ENCODE data around the gene ATP2B2. TPM values are rescaled to one million over a fixed set of nuclear protein-coding genes. Genes with fewer than 3 reads are reported as not detected.

The ATP2B2 gene
- total RNA-seq, 1 experiment from 2014 or later = not detected

DNA sequence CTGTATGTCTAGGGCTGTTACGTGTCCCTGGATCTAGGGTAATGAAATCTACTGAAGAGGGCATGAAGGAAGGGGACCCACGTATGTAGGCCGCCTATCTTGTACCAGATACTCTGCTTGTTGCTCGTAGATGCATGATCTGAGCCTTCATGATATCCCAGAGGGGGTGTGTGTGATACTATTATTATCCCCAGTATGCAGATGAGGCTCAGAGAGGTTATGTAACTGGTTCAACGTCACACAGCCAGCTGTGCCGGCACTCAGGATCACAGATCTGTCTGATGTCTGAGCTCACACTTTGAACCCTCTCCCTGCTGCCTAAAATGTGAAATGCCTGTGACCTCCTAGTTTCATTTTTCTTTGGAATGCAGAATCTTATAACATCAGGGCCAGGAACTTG is 148.3 kb downstream of the ATP2B2 start:
- TF ChIP-seq, protein P1, sequence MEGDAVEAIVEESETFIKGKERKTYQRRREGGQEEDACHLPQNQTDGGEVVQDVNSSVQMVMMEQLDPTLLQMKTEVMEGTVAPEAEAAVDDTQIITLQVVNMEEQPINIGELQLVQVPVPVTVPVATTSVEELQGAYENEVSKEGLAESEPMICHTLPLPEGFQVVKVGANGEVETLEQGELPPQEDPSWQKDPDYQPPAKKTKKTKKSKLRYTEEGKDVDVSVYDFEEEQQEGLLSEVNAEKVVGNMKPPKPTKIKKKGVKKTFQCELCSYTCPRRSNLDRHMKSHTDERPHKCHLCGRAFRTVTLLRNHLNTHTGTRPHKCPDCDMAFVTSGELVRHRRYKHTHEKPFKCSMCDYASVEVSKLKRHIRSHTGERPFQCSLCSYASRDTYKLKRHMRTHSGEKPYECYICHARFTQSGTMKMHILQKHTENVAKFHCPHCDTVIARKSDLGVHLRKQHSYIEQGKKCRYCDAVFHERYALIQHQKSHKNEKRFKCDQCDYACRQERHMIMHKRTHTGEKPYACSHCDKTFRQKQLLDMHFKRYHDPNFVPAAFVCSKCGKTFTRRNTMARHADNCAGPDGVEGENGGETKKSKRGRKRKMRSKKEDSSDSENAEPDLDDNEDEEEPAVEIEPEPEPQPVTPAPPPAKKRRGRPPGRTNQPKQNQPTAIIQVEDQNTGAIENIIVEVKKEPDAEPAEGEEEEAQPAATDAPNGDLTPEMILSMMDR (IDR thresholded peaks at IDR 0.05; ENCODE audit: unreplicated experiment) = no peak
- CTCF ChIA-PET = no interaction called here
- Mint-ChIP-seq H3K4me3 (ENCODE audit: low read depth, unreplicated experiment) (no peak overlapping the region), H3K27me3 (ENCODE audit: unreplicated experiment) (peaks cover 96% of the 10 kb centered on the region), H3K4me1 (ENCODE audit: low read depth, unreplicated experiment) (no peaks in the 10 kb centered on the region), H3K27ac (ENCODE audit: unreplicated experiment) (no peak overlapping the region), H3K36me3 (ENCODE audit: insufficient read depth, unreplicated experiment) (peaks cover 6% of the 10 kb centered on the region), H3K9me3 (ENCODE audit: low read depth, unreplicated experiment) (no peaks in the 10 kb centered on the region)
- intact Hi-C loops (cut with micrococcal nuclease; ENCODE audit: unreplicated experiment) = no loop called here
- no TSS peak for BruUV-seq (replicated peaks)
- DNase-seq = no peak

- BruUV-seq (replicated peaks) = no TSS peak
- H3K27ac Mint-ChIP-seq (ENCODE audit: unreplicated experiment) = no peak overlapping the region
- H3K36me3 Mint-ChIP-seq (ENCODE audit: insufficient read depth, unreplicated experiment) = peaks cover 6% of the 10 kb centered on the region
- TF ChIP-seq, protein P1 (IDR thresholded peaks at IDR 0.05; ENCODE audit: unreplicated experiment) = no peak
- peaks cover 96% of the 10 kb centered on the region for H3K27me3 Mint-ChIP-seq (ENCODE audit: unreplicated experiment)
- H3K9me3 Mint-ChIP-seq (ENCODE audit: low read depth, unreplicated experiment) = no peaks in the 10 kb centered on the region
- CTCF ChIA-PET = no interaction called here
- H3K4me1 Mint-ChIP-seq (ENCODE audit: low read depth, unreplicated experiment) = no peaks in the 10 kb centered on the region
- intact Hi-C loops (cut with micrococcal nuclease; ENCODE audit: unreplicated experiment) = no loop called here
- no peak for DNase-seq
- no peak overlapping the region for H3K4me3 Mint-ChIP-seq (ENCODE audit: low read depth, unreplicated experiment)
Observed at GRCh38 chr3:10356461-10356981, 148.9 kb downstream of the ATP2B2 start.

DNA sequence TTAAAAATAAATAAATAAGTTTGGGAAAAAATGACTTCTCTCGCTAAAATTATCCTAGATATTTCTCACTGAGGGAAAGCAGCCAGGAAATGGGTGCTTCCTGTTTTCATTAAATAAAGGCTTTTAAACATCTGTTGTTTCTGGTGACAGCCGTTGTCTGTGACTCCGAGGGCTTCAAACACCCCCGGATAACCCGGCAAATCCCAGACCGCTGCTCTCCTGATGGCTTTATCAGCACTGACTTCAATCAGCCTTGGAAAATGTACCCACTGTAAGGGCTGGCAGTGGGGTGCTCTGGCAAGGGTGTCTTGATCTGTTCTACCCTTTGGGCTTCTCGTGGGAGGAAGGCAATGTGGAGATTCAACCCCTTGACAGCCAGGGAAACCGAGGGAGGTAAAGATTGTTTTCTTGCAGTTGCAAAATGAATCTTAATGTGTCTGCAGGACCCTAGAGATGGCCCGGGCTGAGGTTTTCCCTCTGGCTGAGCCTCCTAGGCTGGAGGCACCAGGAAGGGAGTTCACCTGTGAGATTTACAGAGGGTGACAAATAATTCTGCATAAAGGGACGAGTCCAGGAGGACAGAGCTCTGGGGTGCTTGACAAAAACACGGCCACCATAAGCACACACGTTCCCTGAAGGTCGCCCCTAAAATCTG is 150.9 kb downstream of the ATP2B2 start:
- BruUV-seq (replicated peaks) = no TSS peak
- Mint-ChIP-seq H3K27ac (ENCODE audit: unreplicated experiment) (no peak overlapping the region), H3K27me3 (ENCODE audit: unreplicated experiment) (peaks cover 96% of the 10 kb centered on the region), H3K36me3 (ENCODE audit: insufficient read depth, unreplicated experiment) (peaks cover 6% of the 10 kb centered on the region), H3K9me3 (ENCODE audit: low read depth, unreplicated experiment) (no peaks in the 10 kb centered on the region), H3K4me3 (ENCODE audit: low read depth, unreplicated experiment) (no peak overlapping the region), H3K4me1 (ENCODE audit: low read depth, unreplicated experiment) (no peaks in the 10 kb centered on the region)
- intact Hi-C loops (cut with micrococcal nuclease; ENCODE audit: unreplicated experiment) = no loop called here
- TF ChIP-seq, protein P1 (IDR thresholded peaks at IDR 0.05; ENCODE audit: unreplicated experiment) = no peak
- no peak for DNase-seq
- CTCF ChIA-PET = interaction anchor here (0.5 kb wide), 1 partner anchor 202 kb away, joined by 6 read pairs; no protein-coding TSS in a partner anchor

DNA sequence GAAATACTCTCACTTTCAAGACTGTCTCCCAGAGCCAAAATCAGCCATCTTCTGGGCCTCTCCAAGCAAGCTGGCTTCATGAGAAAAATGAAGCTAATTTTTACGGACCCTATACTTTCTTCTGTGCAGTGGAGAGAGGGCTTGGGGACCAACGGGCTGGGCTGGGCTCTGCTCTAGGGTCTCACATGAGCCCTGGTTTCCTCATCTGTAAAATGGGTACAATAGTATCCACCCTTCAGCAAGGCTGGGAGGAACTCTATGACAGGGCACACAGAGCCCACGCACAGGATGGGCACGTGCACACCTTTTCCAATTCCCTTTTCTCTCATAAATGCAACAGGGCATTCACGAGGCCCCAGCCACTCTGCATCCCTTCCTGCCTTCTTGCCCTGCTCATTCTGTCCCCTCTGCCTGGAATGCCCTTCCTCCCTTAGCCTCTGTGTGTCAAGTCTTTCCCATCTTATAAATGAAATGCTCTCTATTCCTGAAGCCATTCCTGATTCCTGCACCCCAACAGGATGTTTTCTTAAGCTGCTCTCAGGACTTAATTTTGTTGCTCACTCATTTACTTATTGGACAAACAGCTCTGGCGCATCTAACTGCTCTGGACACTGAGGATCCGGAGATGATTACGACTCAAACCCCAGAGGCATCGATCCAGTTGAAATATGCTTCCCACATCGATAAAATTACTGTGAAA is 151.6 kb downstream of the ATP2B2 start:
- no TSS peak for BruUV-seq (replicated peaks)
- DNase-seq = no peak
- CTCF ChIA-PET = interaction anchor here (0.5 kb wide), 1 partner anchor 201 kb away, joined by 6 read pairs; no protein-coding TSS in a partner anchor
- H3K9me3 Mint-ChIP-seq (ENCODE audit: low read depth, unreplicated experiment) = no peaks in the 10 kb centered on the region
- no peaks in the 10 kb centered on the region for H3K4me1 Mint-ChIP-seq (ENCODE audit: low read depth, unreplicated experiment)
- H3K36me3 Mint-ChIP-seq (ENCODE audit: insufficient read depth, unreplicated experiment) = peaks cover 6% of the 10 kb centered on the region
- peaks cover 96% of the 10 kb centered on the region for H3K27me3 Mint-ChIP-seq (ENCODE audit: unreplicated experiment)
- intact Hi-C loops (cut with micrococcal nuclease; ENCODE audit: unreplicated experiment) = no loop called here
- no peak overlapping the region for H3K4me3 Mint-ChIP-seq (ENCODE audit: low read depth, unreplicated experiment)
- no peak overlapping the region for H3K27ac Mint-ChIP-seq (ENCODE audit: unreplicated experiment)
- TF ChIP-seq, protein P1 (IDR thresholded peaks at IDR 0.05; ENCODE audit: unreplicated experiment) = no peak
